Stimulated activated CD4-positive, alpha-beta T cell treated with anti-CD3 and anti-CD28 coated beads, Interleukin-2, amount 100 ng/mL, for 48 hours (primary cell): ENCODE results near the gene FNDC3B.

Experiments used
- DNase-seq, 2 donors: peaks; one replicate each; pipeline ENCODE4 v3.0.0-alpha.2; 2020

FNDC3B gene

DNA sequence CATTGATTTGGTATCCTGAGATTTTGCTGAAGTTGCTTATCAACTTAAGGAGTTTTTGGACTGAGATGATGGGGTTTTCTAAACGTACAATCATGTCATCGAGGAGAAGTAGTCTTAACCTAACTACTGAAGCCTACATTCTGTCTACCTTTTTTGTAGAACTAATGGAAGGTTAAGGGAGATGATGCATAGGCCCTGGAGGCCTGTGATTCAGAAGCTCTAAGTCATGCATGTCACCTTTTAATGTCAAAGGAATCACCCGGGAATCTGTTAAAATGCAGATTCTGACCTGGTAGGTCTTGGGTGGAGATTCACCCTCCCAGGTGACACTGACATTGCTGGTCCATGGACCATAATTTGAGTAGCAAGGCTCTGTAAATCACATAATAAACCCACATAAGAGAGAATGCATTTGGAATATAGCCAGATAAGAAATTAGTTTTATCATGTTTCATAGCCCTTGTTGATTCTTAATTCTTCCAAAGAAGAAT lies 344.0 kb downstream of the FNDC3B start:
- no peak for DNase-seq

GRCh38 chr3:172384836-172385235 lies 345.5 kb downstream of the FNDC3B start:
- no peak for DNase-seq

DNA sequence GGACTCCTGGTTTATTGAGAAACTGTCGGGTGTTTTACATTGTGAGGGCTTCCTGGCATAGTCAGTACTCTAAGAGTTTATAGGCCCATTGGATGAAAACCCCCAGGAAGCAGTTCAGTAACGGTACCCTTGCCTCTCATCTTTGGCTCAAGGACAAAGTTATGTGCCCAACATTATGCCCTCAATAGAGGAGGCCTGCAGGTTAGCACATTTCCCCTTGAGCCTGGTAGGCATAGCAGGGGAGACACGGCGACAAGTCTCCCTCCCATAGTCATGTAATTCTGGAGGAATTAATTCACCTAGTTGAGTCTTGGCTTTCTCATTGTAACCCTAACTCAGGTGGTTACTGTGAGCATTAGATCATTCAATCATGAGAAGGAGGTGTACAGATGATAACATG lies 348.4 kb downstream of the FNDC3B start:
- DNase-seq: no peak

GRCh38 chr3:172388412-172389078 lies 349.2 kb downstream of the FNDC3B start:
- no peak for DNase-seq

DNA sequence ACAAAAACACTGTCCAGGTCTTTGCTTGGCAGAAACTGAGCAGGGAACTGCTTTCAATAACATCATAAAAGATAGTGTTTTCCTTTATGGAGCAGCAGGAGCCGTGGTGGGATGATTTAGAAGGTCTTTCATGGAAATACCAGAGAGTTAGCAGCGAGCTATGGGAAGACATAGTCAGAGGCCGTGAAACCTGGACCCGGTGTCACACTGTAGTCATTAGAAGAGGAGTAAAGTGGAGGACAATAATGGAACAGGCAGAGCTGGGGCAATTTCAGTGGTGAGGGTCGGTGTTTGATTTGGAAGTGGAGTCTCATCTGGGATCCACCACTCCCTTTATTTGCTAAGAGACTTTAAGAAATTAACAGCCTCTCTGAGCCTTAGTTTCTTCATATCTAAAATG lies 351.4 kb downstream of the FNDC3B start:
- DNase-seq: no peak

GRCh38 chr3:172391592-172392302 lies 352.4 kb downstream of the FNDC3B start:
- no peak for DNase-seq

GRCh38 chr3:172394692-172395091 lies 355.3 kb downstream of the FNDC3B start:
- no peak for DNase-seq

DNA sequence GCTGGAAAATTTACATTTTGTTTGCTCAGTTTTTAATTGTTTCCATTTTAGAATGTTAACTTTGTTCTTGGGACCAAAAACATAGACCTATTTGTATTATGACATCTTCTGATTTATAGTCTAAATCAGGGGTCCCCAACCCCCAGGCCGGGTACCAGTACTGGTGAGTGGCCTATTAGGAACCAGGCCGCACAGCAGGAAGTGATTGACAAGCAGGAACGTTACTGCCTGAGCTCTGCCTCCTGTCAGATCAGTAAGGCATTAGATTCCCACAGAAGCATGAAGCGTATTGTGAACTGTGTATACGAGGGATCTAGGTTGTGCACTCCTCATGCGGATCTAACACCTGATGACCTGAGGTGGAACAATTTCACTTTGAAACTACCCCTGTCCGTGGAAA lies 357.0 kb downstream of the FNDC3B start:
- no peak for DNase-seq

DNA sequence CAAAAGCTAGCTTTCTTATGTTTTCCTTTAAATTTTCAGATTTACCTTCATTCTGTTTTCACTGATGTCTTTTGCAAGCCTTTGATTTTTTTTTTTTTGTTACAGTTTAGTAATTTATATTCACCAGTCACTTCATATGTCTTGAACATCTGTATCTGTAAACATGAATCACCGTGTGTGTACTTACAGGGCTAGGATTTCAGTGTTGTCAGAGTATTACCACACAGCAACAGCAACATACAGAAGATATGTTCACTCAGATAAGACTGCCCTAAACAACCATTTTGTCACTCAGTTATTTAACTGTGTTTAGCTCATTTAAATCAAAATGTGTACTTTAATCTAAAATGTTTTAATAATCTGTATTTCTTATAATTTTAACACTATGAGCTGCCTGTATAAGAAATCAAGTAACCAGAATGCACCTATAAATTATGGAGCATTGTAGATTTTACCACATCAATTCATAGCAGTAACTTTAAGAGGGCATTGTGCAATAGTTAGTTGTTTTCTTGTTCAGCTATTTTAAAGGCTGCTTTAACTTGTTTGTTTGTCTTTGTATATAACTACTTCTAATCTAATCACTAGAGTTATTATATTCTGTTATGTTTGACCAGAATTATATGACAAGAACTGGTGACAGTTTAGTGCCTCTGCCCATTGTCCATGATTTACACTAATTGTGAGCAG lies 358.5 kb downstream of the FNDC3B start:
- DNase-seq: no peak

- DNase-seq: no peak
Observed at GRCh38 chr3:172398484-172398883, 359.1 kb downstream of the FNDC3B start.

DNA sequence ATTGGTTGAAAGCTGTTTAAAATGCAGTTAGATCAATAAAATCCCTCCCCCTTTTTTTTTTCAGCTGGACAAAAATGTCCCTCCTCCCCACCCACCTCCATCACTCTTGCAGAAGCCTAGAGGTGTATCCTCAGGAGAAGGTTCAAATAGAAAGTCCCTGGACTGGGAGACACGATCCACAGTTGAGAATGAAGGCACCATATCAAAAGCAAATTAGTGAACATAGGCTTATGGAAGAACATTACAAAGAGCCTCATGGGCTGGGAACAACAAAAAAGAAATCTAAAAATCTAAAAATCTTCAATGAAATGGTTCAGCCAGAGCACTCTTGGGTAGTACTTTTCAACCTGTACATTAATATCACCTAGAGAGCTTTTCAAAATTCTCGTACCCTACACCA lies 362.7 kb downstream of the FNDC3B start:
- DNase-seq: no peak

GRCh38 chr3:172402892-172403643 lies 363.7 kb downstream of the FNDC3B start:
- no peak for DNase-seq

DNA sequence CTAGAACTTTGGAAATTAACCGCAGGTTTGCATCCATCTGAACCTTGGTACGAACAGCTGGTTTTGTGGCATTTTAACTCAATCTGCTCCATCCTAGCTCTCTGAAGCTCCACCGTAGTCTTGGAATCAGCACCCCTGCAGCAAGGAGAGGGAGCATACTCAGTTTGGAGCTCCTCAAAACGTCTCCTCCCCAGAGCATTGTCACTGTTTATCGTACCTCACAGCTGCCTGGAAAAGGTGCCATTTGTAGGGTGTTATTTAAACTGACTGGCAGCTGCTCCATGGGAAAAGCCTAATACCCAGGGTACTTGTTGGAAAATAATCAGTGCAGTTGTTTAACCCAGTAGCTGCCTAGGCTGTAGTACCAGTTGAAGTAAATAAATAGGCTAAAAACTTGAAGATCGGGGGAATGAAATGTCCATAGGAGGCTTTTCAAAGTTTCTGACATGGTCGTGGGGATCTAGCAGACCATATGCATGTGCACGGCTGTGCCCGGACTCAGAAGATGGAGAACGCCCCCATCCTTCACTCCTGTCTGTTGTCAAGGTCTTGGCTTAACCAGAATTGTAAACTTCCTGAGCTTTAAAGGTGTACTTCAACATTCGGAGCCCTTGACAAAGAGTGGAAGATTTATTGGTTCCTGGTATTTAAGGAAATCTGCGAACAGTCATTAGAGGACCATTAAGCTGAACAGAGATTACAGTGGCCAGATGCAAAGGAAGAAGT lies 365.0 kb downstream of the FNDC3B start:
- DNase-seq: no peak

DNA sequence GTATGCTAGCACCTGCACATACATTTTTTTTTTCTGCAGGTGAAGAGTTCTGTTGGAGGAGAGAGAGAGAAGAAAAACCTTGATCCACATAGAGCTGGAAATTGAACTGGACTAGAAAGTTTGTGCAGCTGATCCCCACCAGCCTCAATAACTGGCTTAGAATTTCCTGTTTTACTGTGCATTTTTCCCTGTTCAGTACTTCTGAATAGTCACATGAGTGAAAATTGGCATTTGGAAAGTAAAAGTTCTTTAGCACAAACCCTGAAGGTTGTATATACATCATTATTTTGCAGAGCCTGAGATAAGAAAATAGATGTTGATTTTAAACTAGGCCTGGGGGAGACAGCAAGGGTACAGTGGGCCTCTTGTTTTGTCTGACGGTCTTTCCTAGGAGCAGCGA lies 366.5 kb downstream of the FNDC3B start:
- DNase-seq: no peak

GRCh38 chr3:172407872-172408271 lies 368.5 kb downstream of the FNDC3B start:
- no peak for DNase-seq

DNA sequence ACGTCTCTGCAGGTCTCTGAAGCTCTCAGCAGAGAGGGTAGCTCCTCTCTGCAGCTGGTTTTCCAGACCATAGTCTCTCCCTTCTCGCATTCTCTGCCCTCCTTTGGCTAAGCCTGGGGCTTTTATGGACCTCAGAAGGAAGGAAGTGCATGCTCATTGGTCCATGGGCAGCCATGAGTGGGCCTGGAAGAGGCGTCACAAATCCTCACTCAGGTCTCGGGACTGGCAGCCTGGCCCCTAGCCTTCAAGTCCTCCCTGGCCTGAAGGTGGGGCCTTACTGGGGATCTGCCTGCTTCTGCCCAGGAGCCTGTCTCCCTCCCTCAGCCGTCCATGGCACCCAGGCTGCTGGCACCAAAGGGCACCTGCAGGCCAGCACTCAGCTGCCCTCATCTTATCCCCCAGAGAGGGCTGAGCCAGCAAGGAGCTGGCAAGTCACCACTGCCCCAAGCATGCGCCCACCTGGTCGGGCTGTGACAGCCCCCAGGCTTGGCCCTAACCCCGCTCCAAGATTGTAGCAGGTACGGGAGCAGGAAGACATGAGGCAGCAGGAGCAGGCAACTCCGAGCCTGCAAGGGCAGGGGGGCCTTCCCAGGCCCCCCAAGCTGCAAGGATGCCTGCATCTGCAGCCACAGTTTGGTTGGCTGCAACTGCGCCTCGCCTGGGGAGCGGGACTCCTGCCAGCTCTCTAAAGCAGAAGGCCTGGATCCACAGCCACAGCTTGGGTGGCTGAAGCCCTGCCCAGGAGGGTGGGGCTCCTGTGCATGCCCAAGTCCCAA lies 371.5 kb downstream of the FNDC3B start:
- DNase-seq: no peak

DNA sequence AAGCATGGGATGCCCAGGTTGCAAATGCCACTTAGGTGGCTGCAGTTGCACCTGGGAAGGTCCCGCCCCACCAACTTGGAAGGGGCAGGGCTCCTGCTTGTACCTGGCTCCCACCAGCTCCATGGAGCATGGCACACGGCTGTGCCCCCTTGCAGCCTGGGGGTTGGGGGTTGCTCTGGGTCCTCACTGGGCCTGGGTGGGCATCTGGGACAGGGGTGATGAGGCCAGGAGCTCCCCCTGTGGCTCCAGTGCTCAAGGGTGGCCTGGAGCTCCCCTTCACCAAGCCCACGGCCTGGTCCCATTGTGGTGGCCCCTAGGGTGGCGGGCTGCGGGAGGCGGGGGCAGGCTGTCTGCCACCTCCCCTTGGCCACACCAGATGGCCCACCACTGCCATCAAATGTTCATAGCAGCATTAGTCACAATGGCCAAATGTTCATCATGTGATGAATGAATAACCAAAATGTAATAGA lies 372.1 kb downstream of the FNDC3B start:
- no peak for DNase-seq

DNA sequence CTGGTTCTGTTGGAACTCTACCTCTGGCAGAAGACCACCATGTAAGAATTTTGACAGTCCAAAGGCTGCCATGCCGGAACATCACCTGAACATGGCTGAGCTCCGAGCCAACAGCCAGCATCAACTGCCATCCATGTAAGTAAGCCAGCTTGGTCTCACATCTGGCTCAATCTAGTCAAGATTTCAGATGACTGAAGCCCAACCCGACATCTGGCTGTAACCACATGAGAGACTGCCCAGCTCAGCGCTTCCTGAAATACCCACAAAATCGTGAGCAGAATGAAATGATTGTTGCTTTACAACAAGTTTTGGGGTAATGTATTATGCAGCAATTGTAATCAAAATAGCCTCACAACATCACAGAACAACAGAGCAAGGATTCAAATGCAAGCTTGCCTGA lies 375.9 kb downstream of the FNDC3B start:
- DNase-seq: no peak

GRCh38 chr3:172437713-172438112 lies 398.3 kb downstream of the FNDC3B start:
- no peak for DNase-seq

DNA sequence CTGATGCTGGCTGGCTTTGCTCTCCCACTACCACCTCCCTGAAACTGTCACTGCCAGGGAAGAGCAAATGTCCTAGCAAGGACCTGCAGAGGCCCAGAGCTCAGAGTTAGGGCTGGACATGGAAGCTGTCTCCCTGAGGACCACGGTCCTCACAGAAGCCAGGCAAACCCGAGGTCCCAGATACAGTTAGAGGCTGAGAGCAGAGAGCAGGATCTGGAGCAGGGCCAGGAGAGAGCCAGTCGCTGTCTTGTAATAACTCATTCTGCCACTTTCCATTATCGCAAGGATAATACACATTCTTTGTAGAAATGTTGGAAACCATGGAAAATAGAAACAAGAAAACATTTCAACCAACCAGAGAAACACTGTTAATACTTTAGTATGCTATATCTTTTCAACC lies 398.8 kb downstream of the FNDC3B start:
- DNase-seq: no peak

DNA sequence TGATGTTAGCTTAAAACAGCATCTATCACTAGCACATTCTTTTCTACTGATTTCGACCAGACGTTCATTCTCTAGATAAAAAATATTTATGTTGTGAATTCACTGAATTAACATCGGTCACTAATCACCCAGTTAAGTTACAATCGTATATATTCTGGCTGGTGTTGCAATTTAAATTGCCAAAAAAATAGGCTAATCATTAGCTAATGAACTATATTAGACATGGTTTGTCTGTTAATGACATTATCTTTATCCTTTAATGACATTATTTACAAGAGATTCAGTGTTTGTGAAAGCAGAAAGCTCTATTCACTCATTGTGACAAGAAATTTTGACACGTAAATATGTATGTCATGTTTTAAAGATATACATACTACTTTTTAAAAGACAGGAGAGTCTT lies 402.2 kb downstream of the FNDC3B start:
- DNase-seq: no peak

DNA sequence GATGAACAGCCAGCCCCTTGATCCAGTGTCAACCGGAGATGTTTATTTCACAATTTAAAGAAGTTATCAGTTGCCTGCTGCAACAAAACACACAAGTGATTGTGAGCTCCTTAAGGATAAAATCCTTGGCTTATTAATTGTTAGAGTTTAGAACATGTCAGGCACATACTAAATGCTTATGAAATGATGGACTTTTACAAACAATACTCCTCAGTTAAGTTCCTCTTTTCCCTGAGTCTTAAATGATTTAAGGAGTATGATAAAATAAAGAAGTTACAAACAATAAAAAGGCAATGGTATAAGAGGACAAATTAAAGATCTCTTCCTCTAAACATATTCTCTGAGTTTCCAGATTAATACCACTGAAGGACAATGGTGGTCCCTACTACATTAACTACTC lies 403.2 kb downstream of the FNDC3B start:
- DNase-seq: no peak
